ENCODE data around the gene CLASRP. TPM values are rescaled to one million over a fixed set of nuclear protein-coding genes. Genes with fewer than 3 reads are reported as not detected.

CLASRP gene
- total RNA-seq, 3 donors from 2014 or later = 79.4 to 113 (median 93.2) TPM

- ATAC-seq (no peak), DNase-seq (no peak)
- TF ChIP-seq, protein P1, sequence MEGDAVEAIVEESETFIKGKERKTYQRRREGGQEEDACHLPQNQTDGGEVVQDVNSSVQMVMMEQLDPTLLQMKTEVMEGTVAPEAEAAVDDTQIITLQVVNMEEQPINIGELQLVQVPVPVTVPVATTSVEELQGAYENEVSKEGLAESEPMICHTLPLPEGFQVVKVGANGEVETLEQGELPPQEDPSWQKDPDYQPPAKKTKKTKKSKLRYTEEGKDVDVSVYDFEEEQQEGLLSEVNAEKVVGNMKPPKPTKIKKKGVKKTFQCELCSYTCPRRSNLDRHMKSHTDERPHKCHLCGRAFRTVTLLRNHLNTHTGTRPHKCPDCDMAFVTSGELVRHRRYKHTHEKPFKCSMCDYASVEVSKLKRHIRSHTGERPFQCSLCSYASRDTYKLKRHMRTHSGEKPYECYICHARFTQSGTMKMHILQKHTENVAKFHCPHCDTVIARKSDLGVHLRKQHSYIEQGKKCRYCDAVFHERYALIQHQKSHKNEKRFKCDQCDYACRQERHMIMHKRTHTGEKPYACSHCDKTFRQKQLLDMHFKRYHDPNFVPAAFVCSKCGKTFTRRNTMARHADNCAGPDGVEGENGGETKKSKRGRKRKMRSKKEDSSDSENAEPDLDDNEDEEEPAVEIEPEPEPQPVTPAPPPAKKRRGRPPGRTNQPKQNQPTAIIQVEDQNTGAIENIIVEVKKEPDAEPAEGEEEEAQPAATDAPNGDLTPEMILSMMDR (IDR thresholded peaks at IDR 0.05) = no peak
- Histone ChIP-seq H3K4me3 (no peak overlapping the region), H3K36me3 (ENCODE audit: low read depth) (no peaks in the 10 kb centered on the region), H3K9me3 (no peaks in the 10 kb centered on the region), H3K4me1 (ENCODE audit: low read depth) (peaks cover 22% of the 10 kb centered on the region)
- intact Hi-C loops (cut with DNase I, micrococcal nuclease) = no loop called here
Observed at GRCh38 chr19:45037393-45038169, 1.3 kb upstream of the CLASRP start.

DNA sequence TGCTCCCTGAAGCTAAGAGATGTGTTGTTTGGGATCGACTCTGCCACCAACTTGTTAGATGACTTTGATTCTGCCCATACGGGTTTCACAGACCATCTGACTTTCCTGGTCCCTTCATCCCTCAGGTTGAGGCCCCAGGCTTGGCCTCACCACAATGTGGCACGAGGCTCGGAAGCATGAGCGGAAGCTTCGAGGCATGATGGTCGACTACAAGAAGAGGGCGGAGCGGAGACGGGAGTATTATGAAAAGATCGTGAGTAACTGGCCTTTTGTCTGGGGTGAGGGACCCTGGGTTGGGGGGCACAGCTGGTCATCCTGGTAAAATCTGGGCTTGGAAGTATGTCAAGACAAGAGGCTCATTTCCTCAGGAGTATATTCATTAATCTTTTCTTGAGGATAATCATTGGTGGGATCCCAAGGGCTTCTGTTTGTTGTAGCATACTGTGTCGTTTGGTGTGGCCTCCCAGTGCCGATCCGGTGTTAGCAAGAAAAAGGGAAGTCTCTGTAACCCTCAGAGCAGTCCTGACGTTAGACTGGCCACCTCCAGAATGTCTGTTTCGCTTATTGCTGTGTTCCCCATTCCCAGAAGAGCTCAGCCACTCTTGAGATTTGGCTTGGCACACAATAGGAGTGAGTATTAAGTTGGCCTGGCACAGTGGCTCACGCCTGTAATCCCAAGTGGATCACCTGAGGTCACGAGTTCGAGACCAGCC, 1.4 kb downstream of the CLASRP start:
- TF ChIP-seq, protein P1 (IDR thresholded peaks at IDR 0.05) = no peak
- intact Hi-C loops (cut with DNase I, micrococcal nuclease) = no loop called here
- ATAC-seq = no peak
- DNase-seq = no peak
- H3K36me3 ChIP-seq (ENCODE audit: low read depth) = no peaks in the 10 kb centered on the region
- no peak overlapping the region for H3K4me3 ChIP-seq
- no peaks in the 10 kb centered on the region for H3K9me3 ChIP-seq
- peaks cover 23% of the 10 kb centered on the region for H3K4me1 ChIP-seq (ENCODE audit: low read depth)

DNA sequence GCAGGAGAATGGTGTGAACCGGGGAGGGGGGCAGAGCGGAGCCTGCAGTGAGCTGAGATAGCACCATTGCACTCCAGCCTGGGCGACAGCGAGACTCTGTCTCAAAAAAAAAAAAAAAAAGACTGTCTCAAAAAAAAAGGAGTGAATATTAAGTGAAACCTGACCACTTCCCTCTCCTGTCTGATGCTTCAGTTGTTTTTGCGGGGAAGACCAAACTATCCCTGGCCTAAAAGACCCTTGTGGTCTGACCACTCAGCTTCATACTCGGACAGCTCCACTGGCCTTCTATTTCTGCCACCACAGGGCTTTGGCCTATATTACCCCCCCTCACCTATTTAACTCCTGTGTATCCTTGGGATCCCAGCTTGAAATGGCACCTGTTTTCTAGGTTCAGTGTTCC, 2.3 kb downstream of the CLASRP start:
- no peak for ATAC-seq

GRCh38 chr19:45045671-45046353, 7.0 kb downstream of the CLASRP start:
- no peak overlapping the region for H3K4me3 ChIP-seq
- intact Hi-C loops (cut with DNase I, micrococcal nuclease) = no loop called here
- H3K36me3 ChIP-seq (ENCODE audit: low read depth) = no peaks in the 10 kb centered on the region
- TF ChIP-seq, protein P1 (IDR thresholded peaks at IDR 0.05) = no peak
- DNase-seq (no peak), ATAC-seq (peak; percentile 84)
- no peaks in the 10 kb centered on the region for H3K9me3 ChIP-seq
- peaks cover 13% of the 10 kb centered on the region for H3K4me1 ChIP-seq (ENCODE audit: low read depth)

More for the DNA sequence above, 2.3 kb downstream of the CLASRP start:
- intact Hi-C loops (cut with DNase I, micrococcal nuclease) = no loop called here
- H3K9me3 ChIP-seq = no peaks in the 10 kb centered on the region
- H3K4me1 ChIP-seq (ENCODE audit: low read depth) = peaks cover 27% of the 10 kb centered on the region
- no peaks in the 10 kb centered on the region for H3K36me3 ChIP-seq (ENCODE audit: low read depth)
- TF ChIP-seq, protein P1 (IDR thresholded peaks at IDR 0.05) = no peak
- no peak for DNase-seq
- H3K4me3 ChIP-seq = no peak overlapping the region

GRCh38 chr19:45046355-45046754, 7.5 kb downstream of the CLASRP start:
- peak; percentile 13 for ATAC-seq
- DNase-seq = no peak
- intact Hi-C loops (cut with DNase I, micrococcal nuclease) = no loop called here
- H3K4me3 ChIP-seq = no peak overlapping the region
- peaks cover 9% of the 10 kb centered on the region for H3K4me1 ChIP-seq (ENCODE audit: low read depth)
- H3K9me3 ChIP-seq = no peaks in the 10 kb centered on the region
- no peaks in the 10 kb centered on the region for H3K36me3 ChIP-seq (ENCODE audit: low read depth)
- TF ChIP-seq, protein P1 (IDR thresholded peaks at IDR 0.05) = no peak
